NCI-H146 treated with DMSO at 0.1 percent for 48 hours (cell line): Measurements from ENCODE around the gene FDXR.
A peak's percentile ranks its signal among the peaks of the same experiment; 100 is the strongest.
"Not testable (repeated sequence)": the region's sequence is repeated elsewhere in the genome, so short reads cannot be mapped to it uniquely, and the experiment has no call there.

ENCODE experiments used
- DNase-seq: peaks from one replicate; lab custom pipeline; 2025; ENCODE audit not compliant: unreplicated experiment; lab: John Stamatoyannopoulos, UW

The FDXR gene

DNA sequence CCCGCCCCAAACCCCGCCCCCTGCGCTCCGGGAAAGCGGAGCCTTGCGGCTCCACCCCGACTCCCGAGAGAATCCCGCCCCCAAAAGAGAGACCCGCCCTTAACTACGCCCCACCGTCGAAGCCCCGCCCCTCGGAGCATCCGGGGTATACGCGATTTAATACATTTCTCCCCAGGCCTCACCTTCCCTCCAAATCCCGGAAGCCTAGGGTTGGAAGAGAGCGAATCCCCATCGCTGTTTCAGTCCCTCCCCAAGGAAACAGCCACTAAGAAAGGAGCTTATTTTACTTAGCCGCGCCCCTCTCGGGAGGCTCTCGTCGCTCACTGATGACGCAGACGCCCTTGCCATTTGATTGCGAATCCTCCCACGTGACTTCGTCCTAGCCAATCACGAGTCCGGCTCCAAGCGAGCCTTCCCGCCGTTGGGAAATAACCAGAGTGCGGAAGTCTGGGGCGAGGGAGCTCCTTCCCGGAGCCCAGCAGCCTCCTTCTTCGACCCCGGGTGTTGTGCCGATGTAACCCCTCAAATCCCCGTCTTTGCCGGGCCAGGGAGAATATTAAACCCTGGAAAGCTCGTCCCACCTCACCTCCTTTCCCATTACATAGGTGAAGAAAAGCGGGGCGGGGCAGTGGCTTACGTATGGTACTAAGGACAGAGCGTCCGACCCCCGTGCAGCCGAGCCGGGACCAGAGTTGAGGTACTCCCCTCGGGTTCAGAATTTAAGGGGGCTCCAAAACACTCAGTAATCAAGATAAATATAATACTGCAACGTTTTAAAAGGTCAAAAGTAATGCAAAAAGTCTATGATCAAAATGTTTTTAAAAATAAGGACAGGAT lies 461 bp upstream of the FDXR start:
- DNase-seq = peak; percentile 99

DNA sequence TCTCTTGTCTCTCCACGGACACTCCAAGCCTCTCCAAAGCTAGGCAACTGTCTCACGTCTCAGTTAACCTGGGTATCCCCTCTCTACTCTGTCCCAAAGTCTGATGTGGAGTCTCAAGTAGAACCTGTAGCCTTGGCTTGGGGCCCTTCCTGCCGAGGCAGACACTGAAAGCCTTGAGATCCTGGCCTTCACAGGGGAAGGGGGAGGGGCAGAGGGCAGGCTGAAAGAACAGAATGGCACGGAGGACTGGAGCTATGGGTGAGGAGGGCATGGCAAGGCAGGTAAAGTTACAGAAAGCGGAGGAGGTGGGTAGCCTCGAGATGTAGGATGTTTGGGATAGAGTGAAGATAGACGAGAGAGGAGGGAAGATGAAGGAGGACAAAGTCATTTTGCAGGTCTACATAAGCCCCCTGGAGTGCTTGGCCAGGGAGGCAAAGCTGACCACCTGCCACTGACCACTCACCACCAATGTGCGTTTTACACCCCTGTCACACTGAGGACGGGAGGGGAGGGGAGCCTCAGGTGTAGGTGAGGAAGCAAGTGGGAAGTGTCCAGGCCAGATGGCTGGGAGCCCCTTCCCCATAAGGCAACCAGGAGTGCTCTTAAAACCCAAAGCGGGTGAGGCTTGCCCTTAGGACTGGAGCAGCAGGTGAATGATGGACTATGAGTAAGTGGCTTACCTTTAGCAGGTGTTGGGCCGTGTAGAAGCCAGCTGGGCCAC lies 1.3 kb downstream of the FDXR start:
- DNase-seq = no peak

DNA sequence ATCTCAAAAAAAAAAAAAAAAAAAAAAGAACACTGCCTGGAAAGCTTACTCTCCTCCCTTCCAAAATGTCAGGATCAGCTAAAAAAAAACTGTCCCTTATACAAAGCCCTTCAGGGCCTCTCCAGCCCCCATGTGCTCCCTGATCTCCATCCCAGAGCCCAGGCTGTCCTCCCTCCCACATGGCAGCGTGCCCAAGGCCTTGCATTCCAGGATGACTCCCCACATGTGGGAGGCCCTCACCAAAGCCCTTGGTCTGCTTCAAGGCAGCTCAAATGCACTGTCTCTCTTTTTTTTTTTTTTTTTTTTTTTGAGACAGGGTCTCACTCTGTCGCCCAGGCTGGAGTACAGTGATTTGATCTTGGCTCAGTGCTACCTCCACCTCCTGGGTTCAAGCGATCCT lies 2.3 kb downstream of the FDXR start:
- DNase-seq = no peak

DNA sequence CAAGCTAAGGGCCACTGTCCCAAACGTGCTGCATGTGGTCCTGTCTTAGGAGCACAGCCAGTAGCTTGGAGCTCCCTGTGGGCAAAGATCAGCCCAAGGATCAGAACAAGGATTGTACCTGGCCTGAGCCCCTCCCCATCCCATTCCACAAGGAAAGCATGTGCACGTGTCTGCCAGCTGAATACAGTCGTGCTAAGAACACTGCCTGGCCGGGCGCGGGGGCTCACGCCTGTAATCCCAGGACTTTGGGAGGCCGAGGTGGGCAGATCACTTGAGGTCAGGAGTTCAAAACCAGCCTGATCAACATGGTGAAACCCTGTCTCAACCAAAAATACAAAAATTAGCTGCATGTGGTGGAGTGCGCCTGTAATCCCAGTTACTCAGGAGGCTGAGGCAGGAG lies 2.8 kb downstream of the FDXR start:
- not testable (repeated sequence) for DNase-seq

DNA sequence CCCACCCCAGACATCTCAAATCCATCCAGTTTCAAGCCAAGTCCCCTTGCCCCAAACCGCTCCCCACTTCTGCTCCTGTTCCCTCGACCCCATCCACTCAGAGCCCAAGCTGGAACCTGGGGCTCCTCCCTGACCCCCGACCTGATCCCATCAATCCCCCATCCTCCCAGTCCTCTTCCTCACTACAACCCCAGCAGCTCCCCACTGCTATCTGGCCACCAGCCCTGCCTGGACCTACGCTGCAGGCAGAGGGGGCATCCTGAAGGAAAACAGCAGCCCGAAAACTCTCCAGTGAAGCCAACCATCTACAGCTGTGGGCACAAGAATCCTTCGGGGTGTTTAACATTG lies 3.9 kb downstream of the FDXR start:
- no peak for DNase-seq

DNA sequence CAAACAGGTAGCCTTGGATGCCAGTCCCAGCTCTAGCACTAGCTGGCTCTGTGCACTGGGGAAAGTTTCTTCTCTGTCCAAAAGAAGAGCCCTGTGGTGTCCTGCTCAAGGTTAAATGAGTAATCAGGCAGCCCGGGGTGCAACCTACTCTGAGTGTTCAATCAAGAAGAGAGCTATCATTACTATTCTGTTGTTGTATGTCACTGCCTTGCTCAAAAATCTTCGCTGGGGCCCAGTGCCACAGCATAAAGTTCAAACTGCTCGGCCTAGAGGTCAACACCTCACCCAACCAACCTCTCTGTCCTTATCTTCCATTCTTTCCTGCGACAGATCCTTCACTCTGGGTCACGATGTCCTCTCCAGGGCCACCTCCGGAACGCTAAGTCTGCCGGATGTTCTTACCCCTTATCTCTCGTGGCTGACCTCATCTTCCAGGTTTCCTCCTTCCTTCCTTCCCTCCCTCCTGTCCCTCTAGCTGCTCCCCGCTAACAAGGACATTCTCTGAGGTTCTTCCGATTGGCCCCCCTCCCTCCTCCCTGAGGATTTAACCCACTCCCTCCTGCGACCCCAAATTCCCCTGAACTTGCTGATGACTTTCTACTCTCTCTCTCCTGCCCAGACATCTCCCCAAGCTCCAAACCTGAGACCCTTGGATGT lies 4.4 kb downstream of the FDXR start:
- no peak for DNase-seq

DNA sequence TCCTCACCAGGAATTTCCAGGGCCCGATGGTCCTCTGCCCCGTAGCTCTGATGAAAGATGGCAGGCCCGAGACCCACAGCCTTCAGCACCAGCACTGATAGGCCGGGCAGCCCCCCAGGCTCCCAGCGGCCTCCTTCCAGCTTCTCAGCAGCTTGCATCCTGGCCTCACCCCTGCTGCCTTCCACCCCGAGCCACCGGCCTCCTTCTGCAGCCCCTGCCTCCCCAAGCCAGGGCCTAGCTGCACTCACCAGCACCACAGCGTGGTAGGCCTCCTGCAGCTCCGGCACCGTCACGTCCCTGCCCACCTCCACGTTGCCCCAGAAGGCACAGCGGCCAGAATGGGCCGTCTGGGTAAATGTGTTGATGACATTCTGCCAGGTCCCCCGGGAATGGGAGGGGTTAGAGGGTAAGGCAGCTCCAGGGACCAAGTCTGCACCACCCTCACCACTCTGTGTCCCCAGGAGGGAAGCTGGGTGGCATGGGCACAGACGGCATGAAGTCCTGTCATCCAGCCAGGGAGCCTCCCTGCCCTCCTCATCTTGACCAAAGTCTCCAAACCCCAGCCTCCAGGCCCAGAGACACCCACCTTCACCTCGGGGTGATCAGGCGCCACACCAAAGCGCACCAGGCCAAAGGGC lies 6.5 kb downstream of the FDXR start:
- no peak for DNase-seq

DNA sequence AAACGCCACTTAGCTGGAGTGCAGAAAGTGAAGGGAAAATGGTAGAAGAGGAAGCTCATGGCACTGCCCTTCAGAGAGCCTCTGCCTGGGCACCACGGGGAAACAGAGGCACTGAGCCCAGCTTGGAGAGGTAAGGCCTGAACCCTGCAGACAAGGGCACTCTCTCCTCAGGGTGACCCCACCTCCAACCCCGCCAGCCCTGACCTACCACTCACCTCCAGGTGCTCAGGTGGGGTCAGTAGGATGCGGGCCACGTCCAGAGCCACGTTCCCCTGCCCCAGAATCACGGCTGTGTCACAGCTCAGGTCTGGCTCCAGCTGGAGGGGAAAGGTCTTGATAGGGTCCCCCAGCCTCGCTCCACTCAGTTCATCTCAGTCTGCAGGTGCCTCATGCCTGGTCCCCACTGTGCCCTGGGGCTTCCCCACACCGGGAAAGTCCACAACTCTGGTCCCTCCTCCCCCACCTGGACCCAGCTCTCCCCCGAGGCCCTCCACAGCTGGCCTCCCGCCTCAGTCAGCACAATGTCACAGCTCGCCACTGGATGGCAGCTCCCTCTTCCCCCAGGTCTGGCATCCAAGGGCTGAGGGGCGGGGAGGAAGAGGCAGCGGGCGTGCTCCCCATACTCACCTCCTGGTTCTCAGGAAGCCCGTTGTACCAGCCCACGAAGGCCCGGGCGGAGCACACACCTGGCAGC lies 7.1 kb downstream of the FDXR start:
- DNase-seq = no peak

DNA sequence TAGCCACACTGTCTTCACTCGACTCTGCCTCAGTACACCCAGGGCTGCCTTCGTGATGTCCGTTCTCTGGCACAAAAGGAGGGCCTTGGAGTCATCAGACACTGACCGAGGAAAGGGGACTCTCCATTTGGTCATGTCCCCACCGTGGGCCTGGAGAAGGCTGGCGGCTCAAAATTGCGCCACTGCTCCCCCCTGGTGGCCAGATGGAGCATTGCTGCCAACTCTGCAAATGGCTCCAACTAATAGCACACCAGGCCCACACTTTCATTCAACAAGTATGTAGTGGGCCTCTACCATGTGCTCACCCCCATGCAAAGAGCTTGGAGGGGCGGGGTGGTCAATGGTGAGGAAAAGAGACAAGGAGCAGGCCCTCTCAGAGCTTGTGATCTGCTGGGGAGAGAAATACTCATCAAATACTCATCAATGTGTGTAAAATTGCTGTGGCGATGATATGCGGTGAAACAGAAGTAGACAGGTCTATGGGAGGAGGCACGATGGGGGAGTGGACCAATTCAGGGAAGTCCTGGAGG lies 7.9 kb downstream of the FDXR start:
- DNase-seq = no peak

DNA sequence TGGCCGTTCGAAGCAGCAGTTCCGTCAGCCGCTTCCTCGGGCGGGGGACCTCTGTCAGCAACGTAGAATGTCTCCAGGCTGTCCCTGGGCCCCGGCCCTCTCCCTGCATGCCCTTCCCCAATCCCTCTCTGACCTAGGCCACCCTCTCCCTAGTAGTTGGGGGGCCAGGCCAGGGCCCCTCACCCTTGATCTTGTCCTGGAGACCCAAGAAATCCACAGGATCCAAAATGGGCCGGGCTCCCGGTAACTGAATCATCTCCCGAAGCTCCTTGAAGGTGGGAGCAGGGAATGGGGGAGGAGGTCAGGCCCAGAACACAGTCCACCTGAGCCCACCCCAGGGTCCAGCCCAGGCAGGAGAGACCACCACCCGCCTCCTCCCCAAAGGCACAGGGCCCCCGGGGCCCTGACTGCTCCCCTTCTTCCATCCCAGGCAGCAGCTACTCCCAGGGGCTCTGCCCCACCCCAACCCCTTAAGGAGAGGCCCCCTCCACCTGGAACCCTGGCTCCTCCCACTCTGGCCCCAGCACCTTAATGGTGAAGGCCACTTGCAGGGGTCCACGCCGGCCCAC lies 8.4 kb downstream of the FDXR start:
- DNase-seq = no peak

DNA sequence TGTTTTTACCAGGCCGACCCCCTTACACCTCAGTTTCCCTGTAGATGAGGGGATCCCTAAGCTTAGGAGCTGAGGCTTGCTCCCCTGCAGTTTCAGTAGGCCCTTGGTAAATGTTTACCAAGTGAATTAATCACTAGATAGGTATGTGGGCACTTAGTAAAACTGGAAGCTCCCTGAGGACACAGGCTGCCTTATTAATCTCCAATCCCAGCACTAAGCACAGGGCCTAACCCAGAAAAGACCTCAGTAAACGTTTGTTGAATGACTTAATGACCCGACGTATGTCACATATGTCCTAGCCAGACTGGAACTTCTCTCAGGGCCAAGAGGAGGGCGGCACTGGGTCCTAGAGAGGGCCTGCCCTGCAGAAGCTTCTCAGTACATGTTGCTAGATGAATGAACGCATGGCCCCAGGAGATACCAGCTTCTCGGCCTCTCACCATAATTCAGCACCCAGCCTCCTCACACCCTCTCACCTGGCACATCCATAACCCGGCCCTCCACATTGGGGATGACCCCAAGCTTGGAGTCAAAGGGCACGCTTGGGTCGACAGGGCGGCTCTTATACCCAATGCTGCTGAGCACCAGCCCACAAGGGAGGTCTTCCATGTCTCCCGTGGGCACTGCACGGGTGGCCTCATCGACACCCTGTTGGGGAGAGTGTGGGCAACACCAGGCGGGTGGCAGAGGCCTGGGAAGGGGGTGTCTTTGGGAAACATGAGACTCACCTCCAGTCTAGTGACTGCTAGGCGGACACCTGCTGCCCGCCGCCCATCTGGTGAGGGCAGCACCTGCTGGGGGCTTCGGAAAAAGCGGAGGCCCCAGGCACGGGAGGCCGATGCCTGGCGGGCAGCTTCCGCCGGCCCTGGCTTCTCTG lies 9.1 kb downstream of the FDXR start:
- no peak for DNase-seq

DNA sequence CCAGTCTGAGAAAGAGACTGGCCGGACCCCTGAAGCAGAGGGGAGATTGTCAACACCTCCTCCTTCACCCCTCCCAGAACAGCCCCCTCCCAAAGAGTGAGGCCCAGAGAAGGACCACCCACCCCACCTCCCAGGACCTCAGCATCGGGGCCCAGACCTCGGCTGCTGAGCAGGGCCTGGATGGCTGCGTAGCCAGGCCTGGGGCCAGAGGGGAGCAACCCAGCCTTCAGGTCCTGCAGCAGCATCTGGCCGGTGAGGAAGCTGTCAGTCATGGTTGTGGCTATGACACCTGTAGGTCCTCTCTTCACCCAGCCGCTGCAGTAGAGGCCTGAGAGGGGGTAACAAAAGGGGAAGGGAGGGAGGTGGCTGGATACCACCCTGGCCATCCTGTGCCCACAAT lies 9.9 kb downstream of the FDXR start:
- DNase-seq = no peak

DNA sequence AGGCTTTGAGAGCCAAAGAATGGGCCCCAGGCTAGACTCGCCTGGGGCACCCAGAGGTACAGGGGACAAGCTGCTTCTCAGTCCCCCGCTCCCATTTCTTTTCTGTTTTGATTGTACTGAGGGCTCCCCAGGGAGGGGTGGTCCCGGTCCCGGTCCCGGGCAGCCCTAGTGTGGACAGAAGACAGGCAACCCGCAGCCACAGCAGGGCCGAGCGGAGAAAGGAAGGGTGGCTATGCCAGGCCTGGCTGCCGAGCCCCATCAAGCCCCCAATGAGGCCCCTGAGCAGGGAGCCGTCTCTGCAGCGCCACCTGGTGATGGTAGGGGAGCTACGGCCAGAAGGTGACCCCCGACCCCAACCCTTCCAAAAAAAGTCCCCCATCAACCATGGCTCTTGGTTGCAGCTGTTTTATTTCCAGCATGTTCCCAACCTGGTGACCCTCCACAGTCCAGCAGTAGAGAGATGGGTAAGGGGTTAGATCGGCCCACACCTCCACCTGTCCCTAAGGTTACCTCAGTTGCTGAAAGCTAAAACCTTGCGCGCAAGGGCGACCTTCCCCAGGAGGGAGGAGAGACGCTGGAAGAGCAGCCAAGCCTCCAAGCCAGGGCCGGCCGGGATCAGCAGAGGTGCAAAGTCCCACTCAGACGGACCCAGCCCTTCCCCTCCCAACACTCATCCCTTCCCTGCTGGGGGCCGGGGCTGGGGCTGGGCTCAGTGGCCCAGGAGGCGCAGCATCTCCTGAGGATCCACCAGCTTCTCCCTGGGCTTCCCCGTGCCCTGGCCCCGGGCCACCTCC lies 10.5 kb downstream of the FDXR start:
- DNase-seq = no peak

DNA sequence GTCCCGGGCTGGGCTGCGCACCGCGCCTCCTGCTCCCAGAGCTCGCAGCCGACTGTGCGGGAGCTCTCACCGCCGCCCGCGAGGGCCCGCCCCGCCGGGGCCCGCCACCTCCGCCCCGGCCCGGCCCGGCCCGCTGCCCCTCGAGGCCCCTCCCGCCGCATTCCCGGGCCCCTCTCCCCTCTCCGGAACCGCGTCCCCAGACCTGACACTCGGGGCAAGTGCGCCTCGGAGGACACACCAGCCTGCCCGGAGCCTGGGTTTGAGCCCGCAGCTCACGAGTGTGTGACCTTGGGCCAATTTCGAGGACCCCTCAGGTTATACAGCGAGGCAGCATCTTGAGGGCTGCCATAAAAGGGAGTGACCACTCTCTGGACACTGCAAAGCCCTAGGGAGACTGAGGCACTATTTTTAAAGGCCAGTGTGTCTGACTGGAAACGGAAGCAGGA lies 11.1 kb downstream of the FDXR start:
- no peak for DNase-seq

DNA sequence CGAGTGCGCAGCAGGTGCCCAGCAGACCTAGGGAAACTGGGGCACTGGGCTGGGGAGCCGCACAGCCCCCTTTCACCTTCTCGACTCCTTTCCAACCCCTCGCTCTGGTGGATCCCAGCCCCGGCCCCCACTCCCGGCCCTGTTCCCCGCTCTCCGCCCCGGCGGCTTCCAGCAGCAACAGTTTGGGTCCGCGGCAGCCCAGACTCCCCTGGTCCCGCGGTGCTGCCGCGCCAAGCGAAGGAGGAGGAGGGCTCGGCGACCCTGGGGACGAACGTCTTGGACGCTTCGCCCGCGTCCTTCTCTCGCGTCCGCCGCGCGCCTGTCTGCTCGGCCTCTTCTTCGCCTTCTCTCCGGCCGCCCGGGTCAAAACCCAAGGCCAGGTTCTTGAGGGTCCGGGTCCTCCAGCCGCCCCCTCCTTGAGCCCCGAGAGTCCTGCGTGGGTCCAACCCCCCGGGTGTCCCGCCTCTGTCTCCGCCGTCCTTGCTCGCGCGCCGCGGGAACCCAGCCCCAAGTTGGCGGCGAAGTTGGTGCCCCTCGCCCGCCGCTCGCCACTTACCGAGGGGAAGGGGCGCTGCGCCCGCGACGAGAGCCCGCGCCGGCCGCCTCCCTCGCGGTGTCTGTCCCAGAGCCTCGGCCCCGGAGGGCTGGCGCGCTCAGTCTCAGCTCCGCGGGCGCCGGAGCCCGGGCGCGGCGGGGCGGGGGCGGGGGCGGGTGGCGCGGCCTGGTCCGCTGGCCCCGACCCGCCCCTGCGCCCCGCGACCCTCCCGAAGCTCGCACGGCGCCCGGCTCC lies 11.7 kb downstream of the FDXR start:
- DNase-seq = no peak

DNA sequence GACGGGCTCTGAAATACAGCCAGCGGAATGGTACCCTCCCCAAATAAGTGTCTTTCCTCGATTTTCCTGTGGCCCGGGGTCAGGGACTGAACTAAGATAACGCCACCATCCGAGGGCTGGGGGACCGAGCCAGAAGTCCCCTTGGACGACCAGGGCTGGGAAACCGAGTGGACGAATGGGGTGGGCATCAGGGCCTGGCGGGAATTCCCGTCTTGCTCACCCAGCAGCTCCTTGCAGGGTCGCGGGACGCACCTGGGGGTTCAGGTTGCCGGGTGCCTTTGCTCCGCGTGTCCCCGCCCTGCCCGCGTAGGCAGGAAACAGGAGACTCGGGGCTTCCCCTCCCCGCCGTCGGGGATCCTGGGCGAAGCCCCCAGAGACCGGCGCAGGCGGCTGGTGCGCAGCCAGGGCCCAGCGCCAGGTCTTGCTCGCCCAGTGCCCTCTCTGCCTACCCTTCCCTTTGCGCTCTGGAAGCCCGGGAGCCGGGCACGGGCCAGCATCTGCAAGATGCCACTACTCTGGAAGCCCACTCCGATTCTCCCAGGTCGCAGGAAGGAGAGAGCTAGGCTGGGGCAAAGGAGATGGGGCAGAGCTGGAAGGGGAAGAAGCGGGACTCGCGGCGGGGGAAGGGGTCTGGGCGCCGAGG lies 12.4 kb downstream of the FDXR start:
- DNase-seq = no peak

DNA sequence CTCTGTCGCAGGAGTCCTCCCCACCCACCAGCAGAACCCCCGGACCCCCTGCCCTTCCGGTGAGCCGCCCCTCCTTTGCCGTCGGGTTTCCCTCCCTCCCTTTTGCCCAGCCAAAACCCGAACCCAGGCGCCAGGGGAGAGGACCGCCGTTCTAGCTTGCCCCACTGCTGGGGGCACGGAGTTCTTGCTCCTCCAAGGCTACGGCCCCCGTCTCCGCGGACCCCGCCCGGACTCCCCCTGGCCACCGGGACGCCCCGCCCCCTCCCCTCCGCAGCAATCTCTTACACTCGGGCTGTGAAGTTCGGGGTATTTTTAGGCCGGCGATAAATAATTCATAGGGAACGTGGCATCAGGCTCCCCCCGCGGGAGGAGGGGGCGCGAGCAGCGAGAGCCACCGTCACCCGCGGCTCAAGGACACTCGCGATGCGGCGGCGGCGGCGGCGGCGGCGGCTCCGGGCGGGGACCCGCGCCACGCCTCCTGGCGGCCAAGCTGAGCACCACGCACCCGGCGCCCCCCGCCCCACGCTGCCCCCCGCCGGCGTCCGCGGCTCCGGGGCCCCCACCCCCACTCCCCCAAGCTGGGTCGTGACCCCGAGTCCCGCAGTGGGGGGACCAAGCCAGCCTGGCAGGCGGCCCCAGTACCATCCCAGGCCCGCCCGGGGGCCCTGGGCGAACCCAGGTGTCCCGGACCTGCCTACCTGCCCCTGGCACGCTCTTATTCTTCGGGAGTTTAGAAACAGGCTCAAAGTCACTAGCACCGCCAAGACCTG lies 13.2 kb downstream of the FDXR start, which contains the start of gene GRIN2C:
Gene GRIN2C, minus strand, starts transcription at position 427 of the 770 bp plus-strand sequence. CDS start 4,793 bp downstream, outside the sequence.
- DNase-seq = no peak
